Measurements from ENCODE around the gene ENTREP3.
"Not testable (repeated sequence)": the region's sequence is repeated elsewhere in the genome, so short reads cannot be mapped to it uniquely, and the experiment has no call there.

ENTREP3 gene

DNA sequence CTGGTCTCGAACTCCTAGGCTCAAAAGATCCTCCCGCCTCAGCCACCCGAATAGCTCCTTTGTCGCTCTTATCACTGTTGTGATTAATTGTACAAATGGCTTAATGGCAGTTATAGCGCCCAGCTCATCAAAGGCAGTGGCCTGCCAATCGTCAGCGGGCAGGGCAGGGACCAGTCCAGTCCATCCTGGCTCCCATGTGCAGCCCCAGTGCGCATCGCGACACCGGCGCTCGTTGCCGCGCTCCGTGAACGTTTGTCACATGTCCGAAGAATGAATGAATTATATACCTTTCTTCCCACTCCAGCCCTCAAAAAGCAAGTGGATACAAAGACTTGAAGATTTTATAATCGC lies 28.4 kb downstream of the ENTREP3 start:
- ChIA-PET CTCF (interaction anchor here (0.8 to 2.8 kb wide), 3 partner anchors 9 to 23 kb away, joined by 3 to 22 read pairs (median 13); partner anchors contain the start of gene THBS3), POLR2A (ENCODE audit: low non-redundant PET) (interaction anchor here (0.6 to 1.2 kb wide), 4 partner anchors 14 to 24 kb away, joined by 3 to 4 read pairs (median 4); a partner anchor contains a TSS)
- H3K27ac ChIP-seq, result peak overlapping the region; percentile 90
- DNase-seq (ENCODE audit: low spot score), result no peak
- peak; percentile 35; the same call in 1 of the 2 replicates for TF ChIP-seq CTCF (conservative IDR thresholded peaks at IDR 0.05; ENCODE audit: low read depth)

- H3K27ac ChIP-seq, result peak overlapping the region; percentile 90
- DNase-seq (ENCODE audit: low spot score), result peak; percentile 73
- ChIA-PET CTCF (interaction anchor here (0.8 to 2.8 kb wide), 3 partner anchors 10 to 24 kb away, joined by 3 to 22 read pairs (median 13); partner anchors contain the start of gene THBS3), POLR2A (ENCODE audit: low non-redundant PET) (interaction anchor here (0.6 to 1.2 kb wide), 4 partner anchors 15 to 23 kb away, joined by 3 to 4 read pairs (median 4); a partner anchor contains a TSS)
- TF ChIP-seq CTCF (conservative IDR thresholded peaks at IDR 0.05; ENCODE audit: low read depth), result peak; percentile 67
Measured at GRCh38 chr1:155226188-155226909, 28.9 kb downstream of the ENTREP3 start.

GRCh38 chr1:155225404-155225759 lies 29.9 kb downstream of the ENTREP3 start:
- DNase-seq (ENCODE audit: low spot score); POLR2A ChIA-PET (ENCODE audit: low non-redundant PET): not testable (repeated sequence)
- CTCF ChIA-PET, result interaction anchor here (1.1 to 2.2 kb wide), 3 partner anchors 18 to 52 kb away, joined by 5 to 22 read pairs (median 7); partner anchors contain the start of genes KRTCAP2 and THBS3
- H3K27ac ChIP-seq, result peak overlapping the region; percentile 90

DNA sequence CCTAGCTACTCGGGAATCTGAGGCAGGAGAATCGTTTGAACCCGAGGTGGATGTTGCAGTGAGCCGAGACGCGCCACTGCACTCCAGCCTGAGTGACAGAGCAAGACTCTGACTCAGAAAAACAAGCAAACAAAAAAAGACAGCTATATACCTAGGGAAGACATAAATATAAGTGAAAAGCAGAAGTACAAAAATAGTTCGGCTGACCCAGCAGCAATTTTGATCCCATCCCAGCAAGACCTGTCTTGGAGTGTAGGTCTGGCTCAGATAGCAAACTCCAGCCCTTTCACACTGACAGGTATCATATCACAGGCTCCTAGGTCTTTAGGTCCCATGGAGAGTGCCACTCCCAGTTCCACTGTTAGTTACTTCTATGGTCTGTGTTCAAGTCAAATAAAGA lies 32.2 kb downstream of the ENTREP3 start:
- ChIA-PET POLR2A (ENCODE audit: low non-redundant PET) (no interaction called here), CTCF (no interaction called here)
- no peak overlapping the region for H3K27ac ChIP-seq
- TF ChIP-seq CTCF (conservative IDR thresholded peaks at IDR 0.05; ENCODE audit: low read depth), result no peak
- DNase-seq (ENCODE audit: low spot score), result no peak

DNA sequence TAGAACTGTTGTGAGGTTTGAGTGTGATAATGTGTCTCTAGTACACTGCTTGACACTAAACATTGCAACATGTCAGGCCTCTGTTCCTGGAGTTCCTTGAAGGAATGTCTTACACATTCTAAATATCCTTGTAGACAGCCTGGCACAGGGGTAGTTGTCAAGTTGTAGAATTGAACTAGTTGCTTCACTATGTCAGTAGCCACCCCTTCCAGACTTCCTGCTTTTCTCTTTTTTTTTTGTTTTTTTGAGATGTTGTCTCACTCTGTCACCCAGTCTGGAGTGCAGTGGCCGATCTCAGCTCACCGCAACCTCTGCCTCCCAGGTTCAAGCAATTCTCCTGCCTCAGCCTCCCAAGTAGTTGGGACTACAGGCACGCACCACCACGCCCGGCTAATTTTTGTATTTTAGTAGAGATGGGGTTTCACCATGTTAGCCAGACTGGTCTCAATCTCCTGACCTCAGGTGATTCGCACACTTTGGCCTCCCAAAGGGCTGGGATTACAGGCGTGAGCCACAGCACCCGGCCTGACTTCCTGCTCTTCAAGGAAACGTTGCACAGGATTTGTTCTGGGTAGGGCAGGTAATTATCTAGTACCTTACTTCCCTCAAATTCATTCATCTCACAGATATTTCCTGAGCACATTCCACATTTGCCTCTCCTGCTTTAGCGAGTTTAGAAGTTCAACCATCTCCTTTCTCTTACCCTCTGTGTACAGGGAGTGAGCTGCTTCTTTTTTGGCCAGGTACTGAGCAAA lies 34.9 kb downstream of the ENTREP3 start:
- H3K27ac ChIP-seq, result peak overlapping the region; percentile 51

DNA sequence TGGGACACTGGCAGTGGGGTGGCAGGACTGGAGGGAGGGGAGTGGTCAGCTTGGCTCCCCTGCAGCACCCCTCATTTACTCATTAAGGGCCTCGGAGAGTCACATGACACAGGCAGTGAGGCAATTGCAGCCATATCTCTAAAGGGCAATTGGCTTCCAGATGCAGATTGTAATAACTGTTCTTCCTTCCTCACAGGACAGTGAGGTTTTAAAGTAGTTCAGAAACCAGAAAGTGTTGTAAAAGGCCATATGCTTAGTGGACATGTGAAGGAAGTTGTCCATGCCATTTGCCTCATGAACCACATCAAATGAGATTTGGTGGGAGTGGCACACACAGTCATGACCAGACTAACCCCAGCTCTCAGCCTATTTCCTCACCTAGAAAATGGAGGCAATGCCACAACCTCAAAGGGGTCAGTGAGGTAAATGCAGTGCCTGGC lies 35.7 kb downstream of the ENTREP3 start:
- DNase-seq (ENCODE audit: low spot score), result no peak
- ChIA-PET POLR2A (ENCODE audit: low non-redundant PET) (no interaction called here), CTCF (interaction anchor here (0.7 kb wide), 1 partner anchor 12 kb away, joined by 3 read pairs; no protein-coding TSS in a partner anchor)
- H3K27ac ChIP-seq, result peak overlapping the region; percentile 37; the same call in 1 of the 2 replicates
- TF ChIP-seq CTCF (conservative IDR thresholded peaks at IDR 0.05; ENCODE audit: low read depth), result no peak

More for the DNA sequence above, 34.9 kb downstream of the ENTREP3 start:
- POLR2A ChIA-PET (ENCODE audit: low non-redundant PET); DNase-seq (ENCODE audit: low spot score); CTCF ChIA-PET: not testable (repeated sequence)

DNA sequence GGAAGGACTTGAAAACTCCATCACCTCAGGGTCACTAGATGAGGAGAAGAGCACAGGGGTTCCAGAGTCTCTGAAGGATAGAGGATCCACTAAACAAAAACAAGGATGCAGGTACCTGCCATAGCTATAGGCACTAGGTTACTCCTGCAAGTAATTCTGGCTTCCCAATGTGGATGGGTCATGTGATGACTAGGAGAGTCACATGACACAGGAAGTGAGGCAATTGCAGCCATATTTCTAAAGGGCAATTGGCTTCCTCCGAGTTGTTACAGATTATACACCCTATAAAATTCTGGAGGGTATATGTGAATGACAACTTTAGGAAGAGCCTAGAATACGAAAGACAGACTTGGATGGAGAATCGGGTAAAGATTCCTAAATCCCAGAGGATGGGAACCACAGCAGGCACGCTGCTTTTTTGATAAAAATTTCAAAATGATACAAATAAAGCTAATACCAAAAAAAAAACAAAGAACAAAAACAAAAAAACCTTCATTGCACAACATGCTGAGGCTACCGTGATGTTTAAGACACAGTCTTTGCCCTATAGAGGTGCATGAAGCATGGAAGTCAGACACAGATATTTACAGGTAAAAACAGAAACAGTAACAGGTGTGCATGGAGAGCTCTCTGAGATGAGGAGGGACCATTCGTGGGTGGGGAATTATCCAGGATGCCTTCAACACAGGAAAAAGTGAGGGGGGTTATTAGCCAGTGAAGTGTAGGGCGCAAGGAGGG lies 36.3 kb downstream of the ENTREP3 start:
- no peak for TF ChIP-seq CTCF (conservative IDR thresholded peaks at IDR 0.05; ENCODE audit: low read depth)
- DNase-seq (ENCODE audit: low spot score), result no peak
- ChIA-PET POLR2A (ENCODE audit: low non-redundant PET) (no interaction called here), CTCF (interaction anchor here (0.7 kb wide), 1 partner anchor 12 kb away, joined by 3 read pairs; no protein-coding TSS in a partner anchor)
- peak overlapping the region; percentile 37; the same call in 1 of the 2 replicates for H3K27ac ChIP-seq

DNA sequence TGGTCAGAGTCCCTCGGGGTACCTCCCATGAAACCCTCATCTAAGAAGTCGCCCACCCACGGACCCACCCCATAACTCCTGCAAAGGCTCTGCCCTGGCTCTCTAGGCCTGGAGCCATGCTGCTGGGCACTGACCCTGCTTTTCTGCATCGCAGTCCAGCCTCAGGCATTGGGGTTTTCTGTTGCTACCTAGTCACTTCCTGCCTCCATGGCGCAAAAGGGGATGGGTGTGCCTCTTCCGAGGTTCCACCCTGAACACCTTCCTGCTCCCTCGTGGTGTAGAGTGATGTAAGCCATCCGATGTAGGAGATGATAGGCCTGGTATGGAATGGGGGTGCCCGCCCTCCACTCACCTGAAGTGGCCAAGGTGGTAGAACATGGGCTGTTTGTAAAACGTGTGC lies 40.6 kb downstream of the ENTREP3 start:
- POLR2A ChIA-PET (ENCODE audit: low non-redundant PET); DNase-seq (ENCODE audit: low spot score); H3K27ac ChIP-seq; CTCF ChIA-PET: not testable (repeated sequence)

GRCh38 chr1:155212051-155212440 lies 43.2 kb downstream of the ENTREP3 start:
- POLR2A ChIA-PET (ENCODE audit: low non-redundant PET); DNase-seq (ENCODE audit: low spot score); CTCF ChIA-PET: not testable (repeated sequence)

GRCh38 chr1:155211381-155212050 lies 43.8 kb downstream of the ENTREP3 start:
- POLR2A ChIA-PET (ENCODE audit: low non-redundant PET); H3K27ac ChIP-seq; DNase-seq (ENCODE audit: low spot score): not testable (repeated sequence)
- CTCF ChIA-PET, result interaction anchor here (1.1 kb wide), 1 partner anchor 18 kb away, joined by 5 read pairs; no protein-coding TSS in a partner anchor

More at GRCh38 chr1:155212051-155212440, 43.2 kb downstream of the ENTREP3 start:
- not testable (repeated sequence) for H3K27ac ChIP-seq

Measured in RWPE1 (cell line).